GM21528 (cell line): ENCODE measurements around the gene GLIPR2.

Source experiments
- ATAC-seq: cut with Tn5 transposase; IDR thresholded peaks from one replicate; pipeline ENCODE4 v1.9.1; 2021; ENCODE audit warnings: mild to moderate bottlenecking, moderate library complexity; ENCODE audit not compliant: unreplicated experiment, low FRiP score

Gene GLIPR2

GRCh38 chr9:36190388-36191289 is 54.1 kb downstream of the GLIPR2 start, which contains the start of gene CLTA:
Gene CLTA (plus strand): TSS chr9:36190921. CDS start chr9:36191057, 136 bp downstream.
- peak; percentile 92 for ATAC-seq

DNA sequence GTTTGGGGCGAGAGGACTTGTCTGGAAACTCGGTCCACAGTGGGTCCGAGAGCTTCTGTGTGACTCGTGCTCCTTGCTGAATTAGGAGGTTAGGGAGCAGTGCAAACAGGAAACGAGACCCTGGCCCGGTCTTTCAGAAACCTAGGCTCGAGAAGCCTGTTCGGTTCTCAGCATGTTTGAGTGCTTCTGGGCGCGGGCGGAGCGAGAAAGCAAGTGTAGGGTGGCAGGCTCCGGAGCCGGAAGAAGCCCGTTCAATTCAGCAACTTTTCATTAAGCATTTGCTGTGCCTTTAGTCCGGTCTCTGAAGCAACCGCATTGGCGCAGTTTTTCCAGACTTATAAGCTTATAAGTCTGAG is 54.7 kb downstream of the GLIPR2 start:
- peak; percentile 30 for ATAC-seq

DNA sequence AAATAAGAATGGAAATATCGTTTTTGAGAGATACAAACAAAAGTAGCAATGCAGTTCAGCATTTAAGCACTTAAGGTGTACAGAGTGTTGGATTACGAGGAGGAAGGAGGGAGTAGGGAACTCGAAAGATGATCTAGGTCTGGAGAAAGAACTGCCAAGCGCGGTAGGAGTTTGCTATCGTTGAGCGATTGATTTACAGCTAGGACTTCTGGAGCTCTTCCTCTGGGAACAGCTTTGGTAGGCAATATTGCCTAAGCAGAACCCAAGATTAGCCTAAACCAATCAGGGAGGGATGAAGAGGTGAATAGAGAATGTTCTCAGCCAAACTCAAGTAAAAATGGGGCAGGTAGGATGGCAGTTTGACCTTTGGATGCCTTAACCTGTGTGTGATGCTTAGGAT is 55.2 kb downstream of the GLIPR2 start:
- no peak for ATAC-seq

DNA sequence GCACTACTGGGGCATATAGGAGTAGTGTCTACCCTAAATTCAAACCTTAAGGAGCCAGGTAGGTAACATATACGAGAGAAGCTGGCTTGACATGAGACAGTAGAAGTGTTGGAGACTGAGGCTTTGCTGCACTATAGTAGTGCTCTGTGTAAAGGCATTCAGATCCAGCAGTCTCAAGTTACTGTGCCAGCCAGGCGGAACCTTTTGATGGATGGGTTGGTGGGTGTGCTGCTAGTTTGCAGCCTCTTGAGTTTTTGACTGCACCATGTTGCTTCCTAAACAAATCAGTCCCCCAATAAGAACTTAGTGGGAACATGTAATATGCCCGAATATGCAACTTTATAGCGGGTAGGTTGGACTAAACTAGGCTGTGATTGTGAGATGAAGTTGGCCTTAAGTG is 55.7 kb downstream of the GLIPR2 start:
- no peak for ATAC-seq

DNA sequence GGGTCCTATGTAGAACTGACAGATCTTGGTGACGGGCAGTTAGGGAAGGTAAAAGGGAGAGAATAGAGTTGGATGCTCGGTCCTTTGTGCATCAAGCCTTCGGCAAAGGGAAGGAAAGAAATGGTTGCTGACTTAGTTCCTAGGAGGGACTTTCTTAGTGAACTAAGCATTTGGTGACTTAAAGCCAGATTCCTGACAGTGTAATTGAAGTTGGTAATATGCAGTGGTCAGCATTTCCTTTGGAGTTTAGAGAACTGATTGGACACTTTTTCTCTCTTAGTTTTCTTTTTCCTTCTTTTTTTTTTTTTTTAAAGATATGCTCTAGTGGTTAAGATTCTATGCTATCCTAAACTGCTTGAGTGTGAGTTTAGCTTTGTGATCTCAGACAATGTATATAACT is 56.5 kb downstream of the GLIPR2 start:
- ATAC-seq = no peak

GRCh38 chr9:36194326-36195000 is 57.9 kb downstream of the GLIPR2 start:
- no peak for ATAC-seq

- no peak for ATAC-seq
Measured at GRCh38 chr9:36204906-36205547, 68.5 kb downstream of the GLIPR2 start.

DNA sequence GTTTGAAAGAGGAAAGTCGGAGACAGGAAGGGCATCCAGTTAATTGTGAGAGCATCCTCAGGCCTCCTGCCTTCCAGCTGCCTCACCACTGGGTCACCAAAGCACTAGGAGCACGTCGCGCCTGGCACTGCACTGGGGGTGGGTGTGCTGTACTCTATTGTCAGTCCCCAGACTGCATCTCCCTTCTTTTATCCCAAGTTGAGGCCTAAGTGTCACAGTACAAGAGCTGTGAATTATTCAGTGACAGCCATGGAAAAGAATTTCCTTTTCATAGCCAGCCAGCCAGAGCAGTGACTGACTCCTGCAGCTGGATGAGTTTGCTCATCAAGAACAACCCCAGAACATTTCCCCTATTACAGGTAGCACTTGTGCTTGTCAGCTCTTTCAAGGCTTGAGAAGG is 70.5 kb downstream of the GLIPR2 start:
- ATAC-seq = no peak

DNA sequence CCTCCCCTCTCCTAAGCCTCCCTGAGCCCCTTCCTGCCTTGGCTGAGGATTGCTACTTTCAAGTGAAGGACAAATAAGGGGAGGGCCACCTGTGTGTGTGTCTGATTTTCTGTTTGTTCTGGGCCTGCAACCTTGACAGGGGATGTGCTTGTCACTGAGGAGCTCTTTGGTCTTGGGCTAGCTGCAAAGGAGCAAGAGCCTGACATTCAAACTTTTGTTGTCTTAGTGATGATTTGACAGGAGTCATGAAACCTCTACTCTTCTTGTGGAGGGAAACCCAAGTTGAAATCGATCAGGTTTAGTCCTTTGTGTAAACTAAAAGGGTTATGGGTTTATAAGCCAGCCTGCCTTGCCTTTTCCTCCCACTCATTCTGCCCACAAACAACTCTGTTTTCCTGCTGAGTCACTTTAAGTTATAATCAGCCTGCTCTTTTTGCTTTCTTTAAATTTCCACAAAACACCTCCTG is 71.0 kb downstream of the GLIPR2 start:
- ATAC-seq = no peak

- ATAC-seq = no peak
Measured at GRCh38 chr9:36208521-36209253, 72.2 kb downstream of the GLIPR2 start.

DNA sequence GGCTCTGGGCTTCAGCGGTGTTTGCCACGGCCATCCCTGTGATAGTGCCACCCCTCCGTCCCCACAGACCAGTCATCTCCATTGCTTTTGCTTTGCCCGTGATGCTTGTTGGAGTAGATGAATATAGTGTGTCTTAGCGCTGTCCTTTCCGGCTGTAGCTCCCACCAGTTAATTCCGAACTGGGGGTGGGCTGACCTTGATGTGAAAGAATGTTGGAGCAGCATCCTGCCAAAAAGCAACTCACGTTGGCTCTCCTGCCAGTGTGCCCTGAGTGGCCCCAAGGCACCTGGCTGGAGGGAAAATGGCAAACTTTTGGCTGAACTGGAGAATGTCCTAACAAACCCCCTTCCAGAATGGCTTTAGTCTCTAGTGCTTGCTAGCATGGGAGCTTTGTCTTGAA is 74.2 kb downstream of the GLIPR2 start:
- no peak for ATAC-seq

DNA sequence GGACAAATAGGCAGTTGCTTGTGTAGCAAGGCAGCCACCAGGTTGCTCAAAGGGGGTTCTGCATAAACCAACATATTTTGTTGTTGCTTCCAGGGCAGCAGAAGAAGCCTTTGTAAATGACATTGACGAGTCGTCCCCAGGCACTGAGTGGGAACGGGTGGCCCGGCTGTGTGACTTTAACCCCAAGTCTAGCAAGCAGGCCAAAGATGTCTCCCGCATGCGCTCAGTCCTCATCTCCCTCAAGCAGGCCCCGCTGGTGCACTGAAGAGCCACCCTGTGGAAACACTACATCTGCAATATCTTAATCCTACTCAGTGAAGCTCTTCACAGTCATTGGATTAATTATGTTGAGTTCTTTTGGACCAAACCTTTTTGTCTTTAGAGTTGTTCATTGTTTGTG is 75.0 kb downstream of the GLIPR2 start:
- no peak for ATAC-seq

- no peak for ATAC-seq
Measured at GRCh38 chr9:36213387-36213786, 76.9 kb downstream of the GLIPR2 start.
